ENCODE data around the gene FGFBP1.

- TF ChIP-seq, protein P1, sequence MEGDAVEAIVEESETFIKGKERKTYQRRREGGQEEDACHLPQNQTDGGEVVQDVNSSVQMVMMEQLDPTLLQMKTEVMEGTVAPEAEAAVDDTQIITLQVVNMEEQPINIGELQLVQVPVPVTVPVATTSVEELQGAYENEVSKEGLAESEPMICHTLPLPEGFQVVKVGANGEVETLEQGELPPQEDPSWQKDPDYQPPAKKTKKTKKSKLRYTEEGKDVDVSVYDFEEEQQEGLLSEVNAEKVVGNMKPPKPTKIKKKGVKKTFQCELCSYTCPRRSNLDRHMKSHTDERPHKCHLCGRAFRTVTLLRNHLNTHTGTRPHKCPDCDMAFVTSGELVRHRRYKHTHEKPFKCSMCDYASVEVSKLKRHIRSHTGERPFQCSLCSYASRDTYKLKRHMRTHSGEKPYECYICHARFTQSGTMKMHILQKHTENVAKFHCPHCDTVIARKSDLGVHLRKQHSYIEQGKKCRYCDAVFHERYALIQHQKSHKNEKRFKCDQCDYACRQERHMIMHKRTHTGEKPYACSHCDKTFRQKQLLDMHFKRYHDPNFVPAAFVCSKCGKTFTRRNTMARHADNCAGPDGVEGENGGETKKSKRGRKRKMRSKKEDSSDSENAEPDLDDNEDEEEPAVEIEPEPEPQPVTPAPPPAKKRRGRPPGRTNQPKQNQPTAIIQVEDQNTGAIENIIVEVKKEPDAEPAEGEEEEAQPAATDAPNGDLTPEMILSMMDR (tag by site-specific recombination; IDR thresholded peaks at IDR 0.05) = no peak
- TF ChIP-seq PRDM1 (tag by site-specific recombination; IDR thresholded peaks at IDR 0.05) (no peak), ZNF423 (tag by site-specific recombination; IDR thresholded peaks at IDR 0.05) (no peak), ZNF768 (tag by site-specific recombination; IDR thresholded peaks at IDR 0.05) (no peak), ZNF785 (tag by site-specific recombination; IDR thresholded peaks at IDR 0.05) (no peak), ZNF138 (tag by site-specific recombination; IDR thresholded peaks at IDR 0.05; ENCODE audit: borderline replicate concordance) (no peak), ZNF274 (IDR thresholded peaks at IDR 0.05; ENCODE audit: low read length) (no peak), ZNF274 (tag by site-specific recombination; IDR thresholded peaks at IDR 0.05; ENCODE audit: borderline replicate concordance) (no peak), EGR2 (tag by site-specific recombination; IDR thresholded peaks at IDR 0.05; ENCODE audit: low read depth) (no peak), ZFP69B (tag by site-specific recombination; IDR thresholded peaks at IDR 0.05) (no peak), ZNF501 (tag by site-specific recombination; IDR thresholded peaks at IDR 0.05) (no peak), YY1 (tag by site-specific recombination; IDR thresholded peaks at IDR 0.05) (no peak), MZF1 (tag by site-specific recombination; IDR thresholded peaks at IDR 0.05; ENCODE audit: borderline replicate concordance) (no peak)
- TF ChIP-seq, protein P2, sequence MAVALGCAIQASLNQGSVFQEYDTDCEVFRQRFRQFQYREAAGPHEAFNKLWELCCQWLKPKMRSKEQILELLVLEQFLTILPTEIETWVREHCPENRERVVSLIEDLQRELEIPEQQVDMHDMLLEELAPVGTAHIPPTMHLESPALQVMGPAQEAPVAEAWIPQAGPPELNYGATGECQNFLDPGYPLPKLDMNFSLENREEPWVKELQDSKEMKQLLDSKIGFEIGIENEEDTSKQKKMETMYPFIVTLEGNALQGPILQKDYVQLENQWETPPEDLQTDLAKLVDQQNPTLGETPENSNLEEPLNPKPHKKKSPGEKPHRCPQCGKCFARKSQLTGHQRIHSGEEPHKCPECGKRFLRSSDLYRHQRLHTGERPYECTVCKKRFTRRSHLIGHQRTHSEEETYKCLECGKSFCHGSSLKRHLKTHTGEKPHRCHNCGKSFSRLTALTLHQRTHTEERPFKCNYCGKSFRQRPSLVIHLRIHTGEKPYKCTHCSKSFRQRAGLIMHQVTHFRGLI (tag by site-specific recombination; IDR thresholded peaks at IDR 0.05) = no peak
- TF ChIP-seq, protein P3, sequence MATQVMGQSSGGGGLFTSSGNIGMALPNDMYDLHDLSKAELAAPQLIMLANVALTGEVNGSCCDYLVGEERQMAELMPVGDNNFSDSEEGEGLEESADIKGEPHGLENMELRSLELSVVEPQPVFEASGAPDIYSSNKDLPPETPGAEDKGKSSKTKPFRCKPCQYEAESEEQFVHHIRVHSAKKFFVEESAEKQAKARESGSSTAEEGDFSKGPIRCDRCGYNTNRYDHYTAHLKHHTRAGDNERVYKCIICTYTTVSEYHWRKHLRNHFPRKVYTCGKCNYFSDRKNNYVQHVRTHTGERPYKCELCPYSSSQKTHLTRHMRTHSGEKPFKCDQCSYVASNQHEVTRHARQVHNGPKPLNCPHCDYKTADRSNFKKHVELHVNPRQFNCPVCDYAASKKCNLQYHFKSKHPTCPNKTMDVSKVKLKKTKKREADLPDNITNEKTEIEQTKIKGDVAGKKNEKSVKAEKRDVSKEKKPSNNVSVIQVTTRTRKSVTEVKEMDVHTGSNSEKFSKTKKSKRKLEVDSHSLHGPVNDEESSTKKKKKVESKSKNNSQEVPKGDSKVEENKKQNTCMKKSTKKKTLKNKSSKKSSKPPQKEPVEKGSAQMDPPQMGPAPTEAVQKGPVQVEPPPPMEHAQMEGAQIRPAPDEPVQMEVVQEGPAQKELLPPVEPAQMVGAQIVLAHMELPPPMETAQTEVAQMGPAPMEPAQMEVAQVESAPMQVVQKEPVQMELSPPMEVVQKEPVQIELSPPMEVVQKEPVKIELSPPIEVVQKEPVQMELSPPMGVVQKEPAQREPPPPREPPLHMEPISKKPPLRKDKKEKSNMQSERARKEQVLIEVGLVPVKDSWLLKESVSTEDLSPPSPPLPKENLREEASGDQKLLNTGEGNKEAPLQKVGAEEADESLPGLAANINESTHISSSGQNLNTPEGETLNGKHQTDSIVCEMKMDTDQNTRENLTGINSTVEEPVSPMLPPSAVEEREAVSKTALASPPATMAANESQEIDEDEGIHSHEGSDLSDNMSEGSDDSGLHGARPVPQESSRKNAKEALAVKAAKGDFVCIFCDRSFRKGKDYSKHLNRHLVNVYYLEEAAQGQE (tag by site-specific recombination; IDR thresholded peaks at IDR 0.05) = no peak
Observed at GRCh38 chr4:15897577-15897976, 41.0 kb downstream of the FGFBP1 start.

Measured in HEK293 (cell line).